Mammary epithelial cell (primary cell): ENCODE results near the gene GPR146.

Experiments
- EZH2 ChIP-seq: IDR thresholded peaks from 2 replicates; pipeline ENCODE4 v1.6.1; 2012; ENCODE audit warnings: low read length, inconsistent platforms, borderline replicate concordance
- TF ChIP-seq, protein P1 (sequence below), 2 donors: IDR thresholded peaks in 1 of 2; conservative IDR thresholded peaks in 1 of 2; 2 replicates each; pipeline ENCODE4 v1.5.1; 2011 to 2012; ENCODE audit warnings: inconsistent platforms in 2 of 2, low read length in 2 of 2, mild to moderate bottlenecking in 2 of 2, control low read depth in 1 of 2, low read depth in 1 of 2; ENCODE audit not compliant: insufficient read depth in 1 of 2; ENCODE audit errors: extremely low read depth in 1 of 2

DNA sequence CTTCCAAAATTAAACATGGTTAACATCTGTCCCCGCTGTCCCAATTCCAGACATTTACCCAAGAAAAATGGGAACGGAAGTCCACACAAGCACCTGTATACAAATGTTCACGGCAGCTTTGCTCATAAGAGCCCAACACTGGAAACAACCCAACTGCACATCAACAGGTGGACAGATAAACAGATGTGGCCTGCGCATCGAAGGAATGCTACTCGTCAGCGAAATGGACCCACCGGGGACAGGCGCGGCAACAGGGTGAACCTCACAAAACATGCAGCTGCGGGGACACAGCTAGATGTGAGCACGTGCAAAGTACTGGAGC lies 20.9 kb downstream of the GPR146 start:
- TF ChIP-seq, protein P1, sequence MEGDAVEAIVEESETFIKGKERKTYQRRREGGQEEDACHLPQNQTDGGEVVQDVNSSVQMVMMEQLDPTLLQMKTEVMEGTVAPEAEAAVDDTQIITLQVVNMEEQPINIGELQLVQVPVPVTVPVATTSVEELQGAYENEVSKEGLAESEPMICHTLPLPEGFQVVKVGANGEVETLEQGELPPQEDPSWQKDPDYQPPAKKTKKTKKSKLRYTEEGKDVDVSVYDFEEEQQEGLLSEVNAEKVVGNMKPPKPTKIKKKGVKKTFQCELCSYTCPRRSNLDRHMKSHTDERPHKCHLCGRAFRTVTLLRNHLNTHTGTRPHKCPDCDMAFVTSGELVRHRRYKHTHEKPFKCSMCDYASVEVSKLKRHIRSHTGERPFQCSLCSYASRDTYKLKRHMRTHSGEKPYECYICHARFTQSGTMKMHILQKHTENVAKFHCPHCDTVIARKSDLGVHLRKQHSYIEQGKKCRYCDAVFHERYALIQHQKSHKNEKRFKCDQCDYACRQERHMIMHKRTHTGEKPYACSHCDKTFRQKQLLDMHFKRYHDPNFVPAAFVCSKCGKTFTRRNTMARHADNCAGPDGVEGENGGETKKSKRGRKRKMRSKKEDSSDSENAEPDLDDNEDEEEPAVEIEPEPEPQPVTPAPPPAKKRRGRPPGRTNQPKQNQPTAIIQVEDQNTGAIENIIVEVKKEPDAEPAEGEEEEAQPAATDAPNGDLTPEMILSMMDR (conservative IDR thresholded peaks at IDR 0.05 in 1 of 2, IDR thresholded peaks at IDR 0.05 in 1 of 2; ENCODE audit: extremely low read depth in 1 of 2, insufficient read depth in 1 of 2, low read depth in 1 of 2, low read length in 2 of 2) = no peak
- no peak for TF ChIP-seq EZH2
